ENCODE results near the gene SPOPL. TPM values are rescaled to one million over a fixed set of nuclear protein-coding genes. Genes with fewer than 3 reads are reported as not detected.

The SPOPL gene
- total RNA-seq, 1 donor from 2014 or later: 20.9 TPM

- peak; percentile 91 for DNase-seq (ENCODE audit: low read depth)
These were observed 99.3 kb downstream of the SPOPL start for GRCh38 chr2:138600732-138601457.

DNA sequence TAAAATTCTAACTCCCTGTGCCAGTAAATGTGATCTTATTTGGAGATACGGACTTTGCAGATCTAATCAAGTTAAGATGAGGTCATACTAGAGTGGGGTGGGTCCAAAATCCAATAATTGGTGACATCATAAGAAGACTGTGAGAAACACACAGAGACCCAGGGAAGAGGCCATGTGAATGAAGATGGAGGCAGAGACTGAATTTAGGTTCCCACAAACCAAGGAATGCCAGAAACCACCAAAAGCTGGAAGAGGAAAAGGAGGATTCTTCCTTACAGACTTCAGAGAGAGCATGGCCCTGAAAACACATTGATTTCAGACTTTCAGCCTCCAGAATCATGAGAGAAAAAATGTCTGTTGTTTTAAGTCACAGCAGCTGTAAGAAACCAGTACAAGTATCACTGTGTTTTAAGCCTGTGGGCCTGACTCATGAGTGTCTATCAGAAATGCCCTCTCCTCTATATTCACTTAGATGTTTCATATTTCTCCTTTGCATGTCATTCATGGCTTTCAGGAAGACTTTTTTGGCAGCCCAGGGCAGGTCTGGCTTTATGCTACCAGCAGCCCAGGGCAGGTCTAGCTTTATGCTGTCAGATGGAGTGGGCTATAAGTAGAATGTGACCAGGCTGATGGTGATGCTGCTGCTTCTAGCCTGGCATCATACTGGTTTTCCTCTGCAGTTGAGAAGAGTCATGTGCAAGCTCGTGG is 100.0 kb downstream of the SPOPL start:
- DNase-seq (ENCODE audit: low read depth): no peak

- DNase-seq (ENCODE audit: low read depth): peak; percentile 13
These were observed 100.5 kb downstream of the SPOPL start for GRCh38 chr2:138602166-138602460.

- no peak for DNase-seq (ENCODE audit: low read depth)
These were observed 106.2 kb downstream of the SPOPL start for GRCh38 chr2:138607746-138608145.

- DNase-seq (ENCODE audit: low read depth): no peak
These were observed 107.9 kb downstream of the SPOPL start for GRCh38 chr2:138609446-138609845.

DNA sequence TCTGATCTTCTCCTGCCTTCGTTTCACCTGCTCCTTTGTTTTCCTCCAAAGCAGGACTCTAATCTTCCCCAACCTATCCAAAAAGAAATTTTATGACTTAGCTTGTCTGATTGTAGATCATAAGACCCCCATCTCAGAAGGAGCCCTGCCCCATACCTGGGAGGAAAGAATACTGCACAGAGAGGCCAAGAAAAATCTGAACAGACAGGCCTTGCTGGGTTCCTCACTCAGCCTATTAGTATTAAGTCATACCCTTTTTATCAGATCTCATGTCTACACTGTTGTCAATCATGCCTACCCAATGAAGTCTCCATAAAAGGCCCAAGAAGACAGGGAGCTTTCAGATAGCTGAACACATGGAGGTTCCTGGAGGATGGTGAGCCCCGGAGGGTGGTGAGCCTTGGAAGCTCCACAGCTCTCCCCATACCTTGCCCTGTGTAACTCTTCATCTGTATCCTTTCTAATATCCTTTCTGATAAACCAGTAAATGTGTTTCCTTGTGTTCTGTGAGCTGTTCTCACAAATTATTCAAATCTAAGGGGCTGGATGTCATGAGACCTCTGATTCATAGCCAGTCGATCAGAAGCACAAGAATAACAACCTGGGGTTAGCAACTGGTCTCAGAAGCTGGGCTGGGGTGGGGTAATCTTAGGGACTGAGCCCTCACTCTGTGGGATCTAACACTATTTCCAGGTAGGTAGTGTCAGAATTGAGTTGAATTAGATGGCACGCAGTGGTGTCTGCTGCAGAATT is 108.8 kb downstream of the SPOPL start:
- peak; percentile 75 for DNase-seq (ENCODE audit: low read depth)

DNA sequence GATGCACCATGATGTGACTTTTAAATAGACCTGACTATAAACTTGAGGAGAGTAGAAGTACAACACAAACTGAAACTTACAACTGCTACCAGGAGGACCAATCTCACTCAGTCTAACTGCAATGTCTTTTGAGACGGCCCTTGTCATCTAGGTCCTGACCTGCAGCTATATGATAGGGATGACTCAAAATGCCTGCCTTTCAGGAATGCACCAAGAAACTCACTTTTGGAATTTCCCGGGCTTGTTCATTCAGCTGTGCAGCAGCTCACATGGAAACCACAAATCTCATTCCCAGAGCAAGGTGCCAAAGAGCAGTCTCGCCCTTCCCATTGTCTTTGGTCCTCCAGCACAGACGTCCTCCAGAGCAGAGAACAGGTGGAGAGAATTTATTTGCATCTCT is 113.7 kb downstream of the SPOPL start:
- peak; percentile 97 for DNase-seq (ENCODE audit: low read depth)

- DNase-seq (ENCODE audit: low read depth): peak; percentile 36
These were observed 115.5 kb downstream of the SPOPL start for GRCh38 chr2:138617026-138617425.

DNA sequence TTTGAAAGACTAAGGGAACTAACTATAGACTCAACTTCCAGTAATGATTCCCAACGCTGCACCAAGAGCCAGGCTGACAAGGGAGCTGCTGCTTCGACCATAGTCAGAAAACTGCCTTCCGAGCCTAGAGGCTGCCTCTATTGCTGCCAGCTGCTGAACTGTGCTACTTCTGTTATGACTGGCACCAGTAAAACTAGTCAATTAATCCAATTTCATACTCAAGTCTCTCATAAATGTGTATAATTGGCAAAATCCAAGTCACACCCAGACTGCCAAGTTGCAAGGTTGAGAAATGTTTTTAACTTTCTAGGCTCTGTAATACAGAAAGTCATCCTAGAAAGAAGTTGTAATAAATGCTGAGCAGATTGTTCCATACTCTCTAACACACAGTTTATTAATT is 117.4 kb downstream of the SPOPL start:
- no peak for DNase-seq (ENCODE audit: low read depth)

DNA sequence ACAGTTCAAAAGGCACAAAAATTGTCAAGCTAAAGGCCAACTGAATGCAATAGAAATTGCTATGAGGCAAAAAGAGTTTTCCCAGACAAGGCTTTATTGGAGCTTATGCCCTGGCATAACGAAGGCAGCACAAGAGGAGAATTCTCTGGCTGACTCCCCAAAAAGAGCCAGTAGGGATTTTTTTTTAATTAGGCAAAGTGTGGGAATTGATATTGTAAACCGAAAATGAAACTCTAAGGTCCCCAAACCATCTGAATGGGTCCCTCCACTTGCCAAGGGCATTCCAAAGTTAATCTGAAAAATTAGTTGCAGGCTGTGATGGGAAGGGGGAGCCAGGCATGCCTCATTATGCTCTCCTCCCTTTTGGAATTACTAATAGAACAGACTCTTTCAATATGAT is 118.9 kb downstream of the SPOPL start:
- no peak for DNase-seq (ENCODE audit: low read depth)

DNA sequence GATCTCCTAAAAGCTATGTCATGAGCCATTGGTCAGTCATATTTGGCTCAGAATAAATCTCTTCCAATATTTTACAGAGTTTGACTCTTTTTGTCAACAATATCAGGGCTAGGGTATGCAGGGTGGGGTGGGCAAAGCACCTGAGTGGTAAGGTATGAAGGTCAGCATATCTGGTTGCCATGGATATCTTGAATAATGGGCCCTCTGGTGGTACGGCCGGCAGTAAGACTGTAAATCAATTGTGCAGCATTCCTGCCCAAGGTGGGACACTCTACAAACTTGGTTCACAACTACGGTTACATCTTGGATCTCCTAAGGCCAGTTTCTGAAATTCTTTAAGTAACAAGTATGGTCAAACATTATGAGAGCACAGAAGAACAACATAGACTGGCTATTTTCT is 119.6 kb downstream of the SPOPL start:
- no peak for DNase-seq (ENCODE audit: low read depth)

GRCh38 chr2:138622613-138623012 is 121.0 kb downstream of the SPOPL start:
- no peak for DNase-seq (ENCODE audit: low read depth)
